A549 (cell line): ENCODE data around the gene SNAI3. TPM values are rescaled to one million over a fixed set of nuclear protein-coding genes. Genes with fewer than 3 reads are reported as not detected.

Experiments
- ATAC-seq, 2 experiments: fragments of 200-7000 bp in 1 of 2; fragments of >200 bp in 1 of 2; cut with Nextera tagmentation in 1 of 2; cut with Tn5 transposase in 1 of 2; 3 replicates each; pipeline versions ENCODE4 v1.8.0 to v1.9.1; 2018 to 2020; ENCODE audit warnings: mild to moderate bottlenecking in 1 of 2, moderate library complexity in 1 of 2
- CTCF ChIA-PET: fragments of 300-600 bp; sonication (Branson Sonifier 250); formaldehyde crosslinking; extraction: SDS; loops from one replicate; lab custom pipeline; 2021; ENCODE audit warnings: antibody characterized with exemption, inconsistent platforms; lab: Yijun Ruan, JAX
- POLR2A ChIA-PET: fragments of 350-600 bp; formaldehyde crosslinking; extraction: SDS; loops from one replicate; lab custom pipeline; 2021; ENCODE audit warnings: antibody characterized with exemption, inconsistent platforms; lab: Yijun Ruan, JAX
- DNase-seq, 2 experiments: peaks; one replicate each; pipeline versions ENCODE4 v3.0.0 to v3.0.0-alpha.2; 2011 to 2016; ENCODE audit warnings: low read depth in 1 of 2, low spot score in 1 of 2
- FAIRE-seq: peaks from 2 replicates; lab custom pipeline; 2011; peaks lifted over from hg19 to GRCh38; lab: Jason Lieb, UNC
- H3K27ac ChIP-seq, 2 experiments: fragments of >200 bp; sonication (Bioruptor Twin); formaldehyde crosslinking; 3 replicates each; pipeline ENCODE4 v1.5.1; 2016 to 2017
- H3K4me1 ChIP-seq: fragments of >200 bp; sonication (Bioruptor Twin); formaldehyde crosslinking; 3 replicates; pipeline ENCODE4 v1.6.1; 2016
- H3K4me2 ChIP-seq: fragments of >200 bp; sonication (Bioruptor Twin); formaldehyde crosslinking; 3 replicates; pipeline ENCODE4 v1.6.1; 2016
- H3K4me3 ChIP-seq: fragments of >200 bp; sonication (Bioruptor Twin); formaldehyde crosslinking; 3 replicates; pipeline ENCODE4 v1.5.1; 2016
- H3K9me3 ChIP-seq: fragments of >200 bp; sonication (Bioruptor Twin); formaldehyde crosslinking; 3 replicates; pipeline ENCODE4 v1.6.1; 2016
- ELK1 ChIP-seq: fragments of 150-350 bp; IDR thresholded peaks from 2 replicates; pipeline ENCODE4 v1.6.1; 2014; ENCODE audit warnings: low read depth, mild to moderate bottlenecking, low read length
- FOSB ChIP-seq: fragments of 250-450 bp; sonication (Bioruptor Pico); IDR thresholded peaks from 2 replicates; pipeline ENCODE4 v1.5.0; 2020; ENCODE audit warnings: mild to moderate bottlenecking, moderate library complexity
- FOXS1 ChIP-seq: fragments of 250-450 bp; sonication (Bioruptor Pico); IDR thresholded peaks from 2 replicates; pipeline ENCODE4 v1.5.0; 2020; ENCODE audit warnings: mild to moderate bottlenecking, moderate library complexity
- HOXA7 ChIP-seq: fragments of 250-450 bp; sonication (Bioruptor Pico); IDR thresholded peaks from 2 replicates; pipeline ENCODE4 v1.5.0; 2020; ENCODE audit warnings: mild to moderate bottlenecking, moderate library complexity
- HOXB13 ChIP-seq: fragments of 250-450 bp; sonication (Bioruptor Pico); IDR thresholded peaks from 2 replicates; pipeline ENCODE4 v1.5.0; 2020; ENCODE audit warnings: low read depth, mild to moderate bottlenecking, moderate library complexity
- KDM1A ChIP-seq: fragments of 200-600 bp; sonication (generic); IDR thresholded peaks from 2 replicates; pipeline ENCODE4 v1.6.1; 2016; ENCODE audit warnings: low read depth, mild to moderate bottlenecking
- MAFK ChIP-seq: fragments of 450-650 bp; IDR thresholded peaks from 2 replicates; pipeline ENCODE4 v1.6.1; 2014; ENCODE audit not compliant: partially characterized antibody
- MYC ChIP-seq: IDR thresholded peaks from 2 replicates; pipeline ENCODE4 v1.6.1; 2012; ENCODE audit warnings: mild to moderate bottlenecking, inconsistent platforms, low read length, improper control_type of control experiment, borderline replicate concordance
- NPAS2 ChIP-seq: fragments of 250-450 bp; sonication (Bioruptor Pico); IDR thresholded peaks from 2 replicates; pipeline ENCODE4 v1.8.0; 2022; ENCODE audit warnings: mild to moderate bottlenecking, moderate library complexity, borderline replicate concordance
- PBX3 ChIP-seq: IDR thresholded peaks from 2 replicates; pipeline ENCODE4 v1.6.1; 2012
- RCOR1 ChIP-seq: fragments of 150-350 bp; IDR thresholded peaks from 2 replicates; pipeline ENCODE4 v1.6.1; 2014; ENCODE audit warnings: antibody characterized with exemption, low read length, low read depth
- REST ChIP-seq: fragments of 200-600 bp; sonication (generic); IDR thresholded peaks from 2 replicates; pipeline ENCODE4 v1.6.1; 2016; ENCODE audit warnings: antibody characterized with exemption, mild to moderate bottlenecking, moderate library complexity
- USF2 ChIP-seq: fragments of 450-650 bp; IDR thresholded peaks from 2 replicates; pipeline ENCODE4 v1.6.1; 2014; ENCODE audit warnings: antibody characterized with exemption
- WGBS: methylation state at CpG from one replicate; pipeline ENCODE4 v1.1.6; 2017; ENCODE audit errors: missing lambda C conversion rate; 5-methylcytosine and 5-hydroxymethylcytosine counted together
- polyA plus RNA-seq, 4 experiments: library from polyadenylated mRNA; depleted of rRNA in 3 of 4; stranded (reverse); fragments of >200 nt; fragmentation: RNase III in 1 of 4; extraction: RNeasy Plus Mini Kit Qiagen cat#74134 plus additional on column Dnase treatment in 1 of 4; gene quantifications; 2 replicates in 3 of 4; 3 replicates in 1 of 4; pipeline ENCODE4 v1.2.3, GENCODE V29; 2011 to 2017

The SNAI3 gene
- polyA plus RNA-seq, 2 of the 4 experiments (the other 2 are of a cell fraction), result not detected

- DNase-seq, result no peak
Observed at GRCh38 chr16:88700636-88701482, 14.6 kb upstream of the SNAI3 start.

GRCh38 chr16:88700322-88700635, 14.0 kb upstream of the SNAI3 start:
- FAIRE-seq (no peak), DNase-seq (no peak), ATAC-seq (no peak)
- WGBS, result 94% methylated on average over 14 of the region's 14 CpGs
- CTCF ChIA-PET, result interaction anchor here (2.3 to 2.6 kb wide), 2 partner anchors 15 to 36 kb away, joined by 8 to 17 read pairs; no protein-coding TSS in a partner anchor
- Histone ChIP-seq H3K9me3 (no peaks in the 10 kb centered on the region), H3K27ac (no peak overlapping the region), H3K4me1 (peaks cover 7% of the 10 kb centered on the region; the same call in 1 of the 3 replicates), H3K4me2 (no peak overlapping the region), H3K4me3 (no peak overlapping the region)
- no peak for TF ChIP-seq REST
- no peak for TF ChIP-seq FOXS1
- TF ChIP-seq RCOR1, result no peak
- no peak for TF ChIP-seq KDM1A
- TF ChIP-seq PBX3, result no peak
- no peak for TF ChIP-seq ELK1
- no peak for TF ChIP-seq NPAS2 (CRISPR knock-in tag)
- TF ChIP-seq USF2, result no peak
- no peak for TF ChIP-seq HOXB13
- no peak for TF ChIP-seq FOSB
- POLR2A ChIA-PET, result no interaction called here

More at GRCh38 chr16:88700636-88701482, 14.6 kb upstream of the SNAI3 start:
- Histone ChIP-seq H3K27ac (no peak overlapping the region), H3K4me1 (peaks cover 7% of the 10 kb centered on the region; the same call in 1 of the 3 replicates), H3K9me3 (no peaks in the 10 kb centered on the region), H3K4me3 (no peak overlapping the region), H3K4me2 (no peak overlapping the region)
- ChIA-PET CTCF (interaction anchor here (2.3 to 2.6 kb wide), 2 partner anchors 16 to 36 kb away, joined by 8 to 17 read pairs; no protein-coding TSS in a partner anchor), POLR2A (no interaction called here)
- 89% methylated on average over 32 of the region's 42 CpGs for WGBS
- no peak for FAIRE-seq
- no peak for TF ChIP-seq MAFK
- TF ChIP-seq MYC, result no peak
- no peak for TF ChIP-seq HOXA7 (CRISPR knock-in tag)
- TF ChIP-seq REST, result no peak
- no peak for TF ChIP-seq FOSB
- ATAC-seq, result no peak
